ENCODE results near the gene MYO15B. TPM values are rescaled to one million over a fixed set of nuclear protein-coding genes. Genes with fewer than 3 reads are reported as not detected.

Gene MYO15B
- total RNA-seq, 2 experiments from 2014 or later: 8.9 to 19.2 TPM

GRCh38 chr17:75611851-75612429 lies 24.3 kb downstream of the MYO15B start:
- TF ChIP-seq CTCF (conservative IDR thresholded peaks at IDR 0.05; ENCODE audit: low read length): no peak
- no peak for TF ChIP-seq EZH2phosphoT487 (IDR thresholded peaks at IDR 0.05; ENCODE audit: borderline replicate concordance, low read depth, low read length)
- H3K4me2 ChIP-seq (ENCODE audit: low read length): no peak overlapping the region
- H3K36me3 ChIP-seq (ENCODE audit: insufficient read depth, low read length): no peaks in the 10 kb centered on the region
- H3K4me1 ChIP-seq (ENCODE audit: insufficient read depth, low read length, poor library complexity, severe bottlenecking): no peaks in the 10 kb centered on the region
- H3K4me3 ChIP-seq (ENCODE audit: low read depth, low read length, poor library complexity, severe bottlenecking): no peak overlapping the region
- no peak for DNase-seq (ENCODE audit: low spot score)
- no peak overlapping the region for H3K27ac ChIP-seq (ENCODE audit: low read depth, low read length, poor library complexity, severe bottlenecking)
- H4K20me1 ChIP-seq (ENCODE audit: insufficient read depth, low read length): no peaks in the 10 kb centered on the region
- H3K79me2 ChIP-seq (ENCODE audit: insufficient read depth, low read depth, low read length): no peaks in the 10 kb centered on the region
- no peaks in the 10 kb centered on the region for H3K9me2 ChIP-seq (ENCODE audit: insufficient read depth, low read length)
- intact Hi-C loops (cut with micrococcal nuclease; ENCODE audit: unreplicated experiment): no loop called here
- ChIA-PET CTCF (ENCODE audit: unreplicated experiment) (interaction anchor here (1.8 kb wide), 1 partner anchor 21 kb away, joined by 4 read pairs; the partner anchor contains the start of gene SMIM5), POLR2A (interaction anchor here (0.7 kb wide), 2 partner anchors 136 to 560 kb away, joined by 3 read pairs; no protein-coding TSS in a partner anchor)
- no peak overlapping the region for H2AFZ ChIP-seq (ENCODE audit: low read length)
- BruUV-seq (replicated peaks): no TSS peak
- no peaks in the 10 kb centered on the region for H3K9me3 ChIP-seq (ENCODE audit: low read length)

- no peak overlapping the region for H3K4me2 ChIP-seq (ENCODE audit: low read length)
- CTCF ChIA-PET (ENCODE audit: unreplicated experiment): interaction anchor here (0.5 kb wide), 1 partner anchor 125 kb away, joined by 4 read pairs; no protein-coding TSS in a partner anchor
- H4K20me1 ChIP-seq (ENCODE audit: insufficient read depth, low read length): no peaks in the 10 kb centered on the region
- no peaks in the 10 kb centered on the region for H3K9me2 ChIP-seq (ENCODE audit: insufficient read depth, low read length)
- no peaks in the 10 kb centered on the region for H3K36me3 ChIP-seq (ENCODE audit: insufficient read depth, low read length)
- TF ChIP-seq EZH2phosphoT487 (IDR thresholded peaks at IDR 0.05; ENCODE audit: borderline replicate concordance, low read depth, low read length) (no peak), CTCF (conservative IDR thresholded peaks at IDR 0.05; ENCODE audit: low read length) (no peak)
- H3K9me3 ChIP-seq (ENCODE audit: low read length): no peaks in the 10 kb centered on the region
- DNase-seq (ENCODE audit: low spot score): no peak
- POLR2A ChIA-PET: no interaction called here
- no peaks in the 10 kb centered on the region for H3K79me2 ChIP-seq (ENCODE audit: insufficient read depth, low read depth, low read length)
- no TSS peak for BruUV-seq (replicated peaks)
- no peak overlapping the region for H2AFZ ChIP-seq (ENCODE audit: low read length)
- no peaks in the 10 kb centered on the region for H3K4me1 ChIP-seq (ENCODE audit: insufficient read depth, low read length, poor library complexity, severe bottlenecking)
- H3K4me3 ChIP-seq (ENCODE audit: low read depth, low read length, poor library complexity, severe bottlenecking): no peak overlapping the region
- intact Hi-C loops (cut with micrococcal nuclease; ENCODE audit: unreplicated experiment): no loop called here
- H3K27ac ChIP-seq (ENCODE audit: low read depth, low read length, poor library complexity, severe bottlenecking): no peak overlapping the region
Observed at GRCh38 chr17:75612906-75613626, 25.5 kb downstream of the MYO15B start.

GRCh38 chr17:75614006-75614405 lies 26.4 kb downstream of the MYO15B start:
- Histone ChIP-seq H4K20me1 (ENCODE audit: insufficient read depth, low read length) (no peaks in the 10 kb centered on the region), H3K36me3 (ENCODE audit: insufficient read depth, low read length) (no peaks in the 10 kb centered on the region), H3K4me2 (ENCODE audit: low read length) (no peak overlapping the region), H3K4me1 (ENCODE audit: insufficient read depth, low read length, poor library complexity, severe bottlenecking) (no peaks in the 10 kb centered on the region), H3K4me3 (ENCODE audit: low read depth, low read length, poor library complexity, severe bottlenecking) (no peak overlapping the region), H3K27ac (ENCODE audit: low read depth, low read length, poor library complexity, severe bottlenecking) (no peak overlapping the region), H3K9me2 (ENCODE audit: insufficient read depth, low read length) (no peaks in the 10 kb centered on the region), H2AFZ (ENCODE audit: low read length) (no peak overlapping the region), H3K79me2 (ENCODE audit: insufficient read depth, low read depth, low read length) (no peaks in the 10 kb centered on the region), H3K9me3 (ENCODE audit: low read length) (no peaks in the 10 kb centered on the region)
- ChIA-PET POLR2A (no interaction called here), CTCF (ENCODE audit: unreplicated experiment) (no interaction called here)
- no TSS peak for BruUV-seq (replicated peaks)
- TF ChIP-seq CTCF (conservative IDR thresholded peaks at IDR 0.05; ENCODE audit: low read length): peak; percentile 61
- no peak for TF ChIP-seq EZH2phosphoT487 (IDR thresholded peaks at IDR 0.05; ENCODE audit: borderline replicate concordance, low read depth, low read length)
- intact Hi-C loops (cut with micrococcal nuclease; ENCODE audit: unreplicated experiment): no loop called here
- DNase-seq (ENCODE audit: low spot score): peak; percentile 34

All from OCI-LY7 (cell line).